Measurements from ENCODE around the gene CD300LD. TPM values are rescaled to one million over a fixed set of nuclear protein-coding genes. Genes with fewer than 3 reads are reported as not detected.

The CD300LD gene
- total RNA-seq, 1 experiment from 2014 or later = not detected

GRCh38 chr17:74604761-74605160, 12.7 kb upstream of the CD300LD start:
- H3K36me3 ChIP-seq (ENCODE audit: low read depth) = no peaks in the 10 kb centered on the region
- no peaks in the 10 kb centered on the region for H4K20me1 ChIP-seq (ENCODE audit: insufficient read depth)
- CTCF ChIA-PET = no interaction called here
- no peaks in the 10 kb centered on the region for H3K4me1 ChIP-seq (replicated peaks; ENCODE audit: insufficient read depth)
- no peak overlapping the region for H3K4me2 ChIP-seq
- TF ChIP-seq EZH2 (IDR thresholded peaks at IDR 0.05; ENCODE audit: low read depth) = no peak
- H3K27me3 ChIP-seq (ENCODE audit: insufficient read depth, low read depth) = peaks cover 96% of the 10 kb centered on the region
- no TSS peak for BruUV-seq (replicated peaks)
- POLR2A ChIA-PET (ENCODE audit: unreplicated experiment) = no interaction called here
- H3K79me2 ChIP-seq (ENCODE audit: low read depth) = no peaks in the 10 kb centered on the region
- no peaks in the 10 kb centered on the region for H3K9me3 ChIP-seq (ENCODE audit: insufficient read depth, low read depth)
- no peaks in the 10 kb centered on the region for H3F3A ChIP-seq (ENCODE audit: insufficient read depth, low read depth)
- no peaks in the 10 kb centered on the region for H3K9me2 ChIP-seq (ENCODE audit: insufficient read depth)
- H2AFZ ChIP-seq = no peak overlapping the region
- H3K4me3 ChIP-seq = no peak overlapping the region
- no peak for DNase-seq
- no peak overlapping the region for H3K27ac ChIP-seq
- intact Hi-C loops (cut with micrococcal nuclease; ENCODE audit: unreplicated experiment) = loop anchor here (5.0 kb wide), 1 partner anchor 227 kb away; no protein-coding TSS in a partner anchor

- no peaks in the 10 kb centered on the region for H3K4me1 ChIP-seq (replicated peaks; ENCODE audit: insufficient read depth)
- H3K9me2 ChIP-seq (ENCODE audit: insufficient read depth) = no peaks in the 10 kb centered on the region
- H2AFZ ChIP-seq = no peak overlapping the region
- no peak overlapping the region for H3K4me3 ChIP-seq
- ChIA-PET CTCF (no interaction called here), POLR2A (ENCODE audit: unreplicated experiment) (no interaction called here)
- H3K27ac ChIP-seq = no peak overlapping the region
- no TSS peak for BruUV-seq (replicated peaks)
- no peaks in the 10 kb centered on the region for H3K79me2 ChIP-seq (ENCODE audit: low read depth)
- peaks cover 96% of the 10 kb centered on the region for H3K27me3 ChIP-seq (ENCODE audit: insufficient read depth, low read depth)
- no peak for DNase-seq
- no peak overlapping the region for H3K4me2 ChIP-seq
- H3K9me3 ChIP-seq (ENCODE audit: insufficient read depth, low read depth) = no peaks in the 10 kb centered on the region
- no peak for TF ChIP-seq CTCF (conservative IDR thresholded peaks at IDR 0.05)
- no peak for TF ChIP-seq EZH2 (IDR thresholded peaks at IDR 0.05; ENCODE audit: low read depth)
- no peaks in the 10 kb centered on the region for H3F3A ChIP-seq (ENCODE audit: insufficient read depth, low read depth)
- H4K20me1 ChIP-seq (ENCODE audit: insufficient read depth) = no peaks in the 10 kb centered on the region
- H3K36me3 ChIP-seq (ENCODE audit: low read depth) = no peaks in the 10 kb centered on the region
- intact Hi-C loops (cut with micrococcal nuclease; ENCODE audit: unreplicated experiment) = loop anchor here (5.0 kb wide), 1 partner anchor 227 kb away; no protein-coding TSS in a partner anchor
Measured at GRCh38 chr17:74604200-74604599, 12.1 kb upstream of the CD300LD start.

GRCh38 chr17:74603746-74604145, 11.7 kb upstream of the CD300LD start:
- ChIA-PET POLR2A (ENCODE audit: unreplicated experiment) (no interaction called here), CTCF (interaction anchor here (0.5 to 1.4 kb wide), 3 partner anchors 12 to 223 kb away, joined by 3 to 5 read pairs (median 3); partner anchors contain the start of gene CD300LD)
- H4K20me1 ChIP-seq (ENCODE audit: insufficient read depth) = no peaks in the 10 kb centered on the region
- DNase-seq = no peak
- no peaks in the 10 kb centered on the region for H3K9me2 ChIP-seq (ENCODE audit: insufficient read depth)
- TF ChIP-seq CTCF (conservative IDR thresholded peaks at IDR 0.05) (no peak), EZH2 (IDR thresholded peaks at IDR 0.05; ENCODE audit: low read depth) (no peak)
- intact Hi-C loops (cut with micrococcal nuclease; ENCODE audit: unreplicated experiment) = loop anchor here (5.0 kb wide), 1 partner anchor 226 kb away; no protein-coding TSS in a partner anchor
- no peaks in the 10 kb centered on the region for H3K9me3 ChIP-seq (ENCODE audit: insufficient read depth, low read depth)
- no peak overlapping the region for H2AFZ ChIP-seq
- no peaks in the 10 kb centered on the region for H3K36me3 ChIP-seq (ENCODE audit: low read depth)
- H3K4me1 ChIP-seq (replicated peaks; ENCODE audit: insufficient read depth) = no peaks in the 10 kb centered on the region
- no peaks in the 10 kb centered on the region for H3F3A ChIP-seq (ENCODE audit: insufficient read depth, low read depth)
- no peak overlapping the region for H3K4me2 ChIP-seq
- peaks cover 98% of the 10 kb centered on the region for H3K27me3 ChIP-seq (ENCODE audit: insufficient read depth, low read depth)
- H3K27ac ChIP-seq = no peak overlapping the region
- H3K79me2 ChIP-seq (ENCODE audit: low read depth) = no peaks in the 10 kb centered on the region
- BruUV-seq (replicated peaks) = no TSS peak
- no peak overlapping the region for H3K4me3 ChIP-seq
